Activated CD4-positive, alpha-beta memory T cell treated with anti-CD3 and anti-CD28 coated beads, Interleukin-2, amount 10 ng/mL, durations not matched to agents 7 days and 5 days (primary cell): ENCODE data around the gene LRRC8D. TPM values are rescaled to one million over a fixed set of nuclear protein-coding genes. Genes with fewer than 3 reads are reported as not detected.

Experiments
- CTCF ChIA-PET: fragments of 350-600 bp; sonication (Branson Sonifier 250); formaldehyde crosslinking; loops from one replicate; lab custom pipeline; 2021; ENCODE audit warnings: antibody characterized with exemption, inconsistent platforms; lab: Charles Lee
- POLR2A ChIA-PET: fragments of 350-600 bp; sonication (Branson Sonifier 250); formaldehyde crosslinking; loops from one replicate; lab custom pipeline; 2021; ENCODE audit warnings: antibody characterized with exemption; lab: Charles Lee
- DNase-seq: peaks from one replicate; pipeline ENCODE4 v3.0.0-alpha.2; 2020
- H3K27ac Mint-ChIP-seq: one replicate; pipeline ENCODE4 v1.8.0; 2021; ENCODE audit warnings: mild to moderate bottlenecking, mixed read lengths
- H3K27me3 Mint-ChIP-seq: one replicate; pipeline ENCODE4 v1.8.0; 2021; ENCODE audit warnings: mixed read lengths
- H3K36me3 Mint-ChIP-seq: one replicate; pipeline ENCODE4 v1.8.0; 2021; ENCODE audit warnings: low read depth, mixed read lengths
- H3K4me1 Mint-ChIP-seq: one replicate; pipeline ENCODE4 v1.8.0; 2021; ENCODE audit warnings: mixed read lengths
- H3K4me3 Mint-ChIP-seq: one replicate; pipeline ENCODE4 v1.8.0; 2021; ENCODE audit warnings: mild to moderate bottlenecking, mixed read lengths
- H3K9me3 Mint-ChIP-seq: one replicate; pipeline ENCODE4 v1.8.0; 2021; ENCODE audit warnings: mixed read lengths
- total RNA-seq, 2 experiments: library from RNA; stranded (reverse); gene quantifications; one replicate each; pipeline ENCODE4 v1.2.3, GENCODE V29; 2021

LRRC8D gene
- total RNA-seq, 2 experiments from 2014 or later = 19.4 to 20.3 TPM

DNA sequence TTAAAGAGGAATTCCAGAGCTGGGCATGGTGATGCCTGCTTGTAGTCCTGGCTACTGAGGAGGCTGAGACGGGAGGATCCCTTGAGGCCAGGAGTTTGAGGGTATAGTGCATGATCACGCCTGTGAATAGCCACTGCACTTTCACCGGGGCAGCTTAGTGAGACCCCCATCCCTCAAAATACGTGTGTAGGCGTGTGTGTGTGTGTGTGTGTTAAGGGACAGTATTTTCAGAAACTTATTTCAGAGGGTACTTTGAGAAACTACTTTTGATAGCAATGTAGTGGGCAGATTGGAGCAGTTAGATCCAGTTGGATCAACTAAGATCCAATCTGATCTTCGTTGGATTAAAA, 62.2 kb downstream of the LRRC8D start:
- Mint-ChIP-seq H3K27me3 (no peaks in the 10 kb centered on the region), H3K4me1 (peaks cover 5% of the 10 kb centered on the region), H3K36me3 (peaks cover 63% of the 10 kb centered on the region), H3K27ac (no peak overlapping the region), H3K9me3 (peaks cover 19% of the 10 kb centered on the region), H3K4me3 (no peak overlapping the region)
- ChIA-PET POLR2A (no interaction called here), CTCF (no interaction called here)
- no peak for DNase-seq

DNA sequence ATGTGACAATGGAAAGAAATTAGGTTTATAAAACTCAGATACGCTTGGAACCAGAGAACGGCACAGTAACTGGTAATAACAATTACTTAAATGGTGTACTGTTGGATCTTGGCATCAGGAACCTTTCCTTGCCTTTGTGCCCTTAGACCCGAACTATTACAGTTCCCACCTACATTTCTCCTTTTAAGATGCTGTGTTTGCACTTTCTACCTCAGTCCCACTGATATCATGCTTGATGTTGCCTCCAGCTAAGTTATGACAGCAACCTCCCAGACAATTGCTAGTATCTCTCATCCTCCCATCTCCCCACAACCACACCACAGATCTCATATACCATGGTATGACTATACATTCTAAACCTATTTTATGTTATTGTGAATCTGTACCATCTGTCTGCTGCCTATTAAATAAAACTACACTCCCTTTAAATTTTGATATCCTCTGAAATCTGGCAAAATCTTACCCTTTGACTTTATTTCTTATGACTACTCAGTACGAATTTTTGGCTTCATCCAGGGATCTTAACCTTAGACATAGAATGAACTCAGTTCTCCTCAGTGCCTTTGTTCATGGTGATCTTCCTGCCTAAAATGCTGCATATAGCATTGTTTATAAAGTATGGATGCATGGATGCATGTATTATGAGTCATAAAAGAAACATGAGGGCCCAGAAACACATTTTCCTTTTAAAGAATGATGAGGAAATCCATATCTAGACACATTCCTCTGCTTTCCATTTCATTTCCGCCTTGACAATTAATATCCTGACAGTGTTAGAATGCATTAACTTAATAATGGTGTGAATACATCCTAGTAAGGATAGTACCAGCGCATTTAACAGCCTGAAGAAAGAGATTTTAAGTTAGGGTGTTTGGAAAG, 64.1 kb downstream of the LRRC8D start:
- peaks cover 17% of the 10 kb centered on the region for H3K9me3 Mint-ChIP-seq
- no peaks in the 10 kb centered on the region for H3K27me3 Mint-ChIP-seq
- no peak for DNase-seq
- peaks cover 51% of the 10 kb centered on the region for H3K36me3 Mint-ChIP-seq
- H3K4me3 Mint-ChIP-seq = no peak overlapping the region
- ChIA-PET POLR2A (no interaction called here), CTCF (interaction anchor here (1.2 kb wide), 1 partner anchor 42 kb away, joined by 4 read pairs; no protein-coding TSS in a partner anchor)
- no peak overlapping the region for H3K27ac Mint-ChIP-seq
- H3K4me1 Mint-ChIP-seq = peaks cover 5% of the 10 kb centered on the region

DNA sequence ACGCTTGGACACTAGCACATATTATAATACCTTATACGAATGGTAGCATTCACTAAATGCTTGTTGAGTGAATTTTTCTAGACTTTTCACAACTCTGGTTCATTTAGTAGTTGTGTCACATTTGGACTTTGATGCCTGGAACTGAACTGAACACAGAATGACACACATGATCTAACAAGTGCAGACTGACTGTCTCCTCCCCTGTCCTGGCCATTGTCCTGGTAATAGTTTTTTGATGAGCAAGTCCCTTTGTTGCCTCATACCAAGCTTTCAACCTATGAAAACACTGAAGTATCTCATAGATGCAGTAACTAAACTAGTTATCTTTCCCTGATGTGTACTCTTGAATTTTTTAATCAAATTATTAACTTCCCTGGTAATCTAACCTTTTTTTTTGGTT, 66.4 kb downstream of the LRRC8D start:
- no peak for DNase-seq
- Mint-ChIP-seq H3K4me1 (peaks cover 7% of the 10 kb centered on the region), H3K36me3 (peaks cover 30% of the 10 kb centered on the region), H3K9me3 (no peaks in the 10 kb centered on the region), H3K4me3 (no peak overlapping the region), H3K27me3 (no peaks in the 10 kb centered on the region), H3K27ac (no peak overlapping the region)
- ChIA-PET CTCF (no interaction called here), POLR2A (no interaction called here)

DNA sequence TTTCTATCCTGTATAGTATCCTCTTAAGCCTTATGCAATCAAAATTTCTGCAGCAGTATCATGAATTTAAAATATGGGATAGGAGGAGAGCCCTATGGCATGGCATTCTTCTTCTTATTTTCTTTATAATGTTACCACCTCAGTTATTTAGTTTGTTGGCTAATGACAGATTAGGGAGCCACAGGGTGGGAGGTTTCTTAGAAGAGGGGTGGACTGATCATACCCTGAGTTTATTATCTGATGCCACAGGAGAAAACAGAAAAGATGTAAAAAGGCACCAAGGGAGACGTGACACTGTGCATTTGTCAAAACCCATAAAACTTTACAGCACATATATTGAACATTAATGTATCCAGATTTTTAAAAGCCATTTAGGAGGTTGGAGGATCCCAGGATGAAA, 66.9 kb downstream of the LRRC8D start:
- Mint-ChIP-seq H3K36me3 (peaks cover 25% of the 10 kb centered on the region), H3K4me1 (peaks cover 7% of the 10 kb centered on the region), H3K27me3 (no peaks in the 10 kb centered on the region), H3K9me3 (no peaks in the 10 kb centered on the region), H3K4me3 (no peak overlapping the region), H3K27ac (no peak overlapping the region)
- DNase-seq = no peak
- CTCF ChIA-PET = no interaction called here
- POLR2A ChIA-PET = no interaction called here

- no peak overlapping the region for H3K27ac Mint-ChIP-seq
- no peaks in the 10 kb centered on the region for H3K27me3 Mint-ChIP-seq
- H3K4me3 Mint-ChIP-seq = no peak overlapping the region
- POLR2A ChIA-PET = no interaction called here
- peaks cover 7% of the 10 kb centered on the region for H3K4me1 Mint-ChIP-seq
- no peak for DNase-seq
- CTCF ChIA-PET = interaction anchor here (1.0 kb wide), 1 partner anchor 12 kb away, joined by 3 read pairs; no protein-coding TSS in a partner anchor
- no peaks in the 10 kb centered on the region for H3K9me3 Mint-ChIP-seq
- H3K36me3 Mint-ChIP-seq = peaks cover 15% of the 10 kb centered on the region
These were observed 67.9 kb downstream of the LRRC8D start for GRCh38 chr1:89888480-89889322.

DNA sequence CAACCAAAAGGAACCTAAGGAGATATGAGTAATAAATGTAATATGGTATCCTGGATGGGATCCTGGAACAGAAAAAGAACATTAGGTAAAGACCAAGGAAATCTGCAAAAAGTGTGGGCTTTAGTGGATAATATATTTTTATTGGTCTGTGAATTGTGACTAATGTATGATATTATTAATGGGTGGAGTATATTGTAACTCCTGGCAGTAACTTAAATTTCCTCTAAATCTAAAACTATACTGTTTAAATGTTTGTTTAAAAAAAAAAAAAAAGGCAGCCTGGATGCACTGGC, 68.4 kb downstream of the LRRC8D start:
- peaks cover 14% of the 10 kb centered on the region for H3K36me3 Mint-ChIP-seq
- no peaks in the 10 kb centered on the region for H3K27me3 Mint-ChIP-seq
- POLR2A ChIA-PET = no interaction called here
- CTCF ChIA-PET = interaction anchor here (0.7 kb wide), 1 partner anchor 33 kb away, joined by 5 read pairs; no protein-coding TSS in a partner anchor
- DNase-seq = no peak
- H3K27ac Mint-ChIP-seq = no peak overlapping the region
- H3K4me3 Mint-ChIP-seq = no peak overlapping the region
- H3K4me1 Mint-ChIP-seq = peaks cover 7% of the 10 kb centered on the region
- no peaks in the 10 kb centered on the region for H3K9me3 Mint-ChIP-seq

GRCh38 chr1:89890085-89890752, 69.4 kb downstream of the LRRC8D start:
- Mint-ChIP-seq H3K4me1 (peaks cover 7% of the 10 kb centered on the region), H3K4me3 (no peak overlapping the region), H3K9me3 (no peaks in the 10 kb centered on the region), H3K36me3 (peaks cover 9% of the 10 kb centered on the region), H3K27ac (no peak overlapping the region), H3K27me3 (no peaks in the 10 kb centered on the region)
- DNase-seq = no peak
- ChIA-PET POLR2A (no interaction called here), CTCF (interaction anchor here (0.7 kb wide), 1 partner anchor 34 kb away, joined by 5 read pairs; no protein-coding TSS in a partner anchor)

GRCh38 chr1:89892816-89893215, 72.0 kb downstream of the LRRC8D start:
- DNase-seq = no peak
- Mint-ChIP-seq H3K27me3 (no peaks in the 10 kb centered on the region), H3K4me1 (peaks cover 7% of the 10 kb centered on the region), H3K27ac (no peak overlapping the region), H3K9me3 (no peaks in the 10 kb centered on the region), H3K4me3 (no peak overlapping the region), H3K36me3 (peaks cover 3% of the 10 kb centered on the region)
- ChIA-PET POLR2A (interaction anchor here (0.7 kb wide), 1 partner anchor 13 kb away, joined by 3 read pairs; no protein-coding TSS in a partner anchor), CTCF (no interaction called here)

DNA sequence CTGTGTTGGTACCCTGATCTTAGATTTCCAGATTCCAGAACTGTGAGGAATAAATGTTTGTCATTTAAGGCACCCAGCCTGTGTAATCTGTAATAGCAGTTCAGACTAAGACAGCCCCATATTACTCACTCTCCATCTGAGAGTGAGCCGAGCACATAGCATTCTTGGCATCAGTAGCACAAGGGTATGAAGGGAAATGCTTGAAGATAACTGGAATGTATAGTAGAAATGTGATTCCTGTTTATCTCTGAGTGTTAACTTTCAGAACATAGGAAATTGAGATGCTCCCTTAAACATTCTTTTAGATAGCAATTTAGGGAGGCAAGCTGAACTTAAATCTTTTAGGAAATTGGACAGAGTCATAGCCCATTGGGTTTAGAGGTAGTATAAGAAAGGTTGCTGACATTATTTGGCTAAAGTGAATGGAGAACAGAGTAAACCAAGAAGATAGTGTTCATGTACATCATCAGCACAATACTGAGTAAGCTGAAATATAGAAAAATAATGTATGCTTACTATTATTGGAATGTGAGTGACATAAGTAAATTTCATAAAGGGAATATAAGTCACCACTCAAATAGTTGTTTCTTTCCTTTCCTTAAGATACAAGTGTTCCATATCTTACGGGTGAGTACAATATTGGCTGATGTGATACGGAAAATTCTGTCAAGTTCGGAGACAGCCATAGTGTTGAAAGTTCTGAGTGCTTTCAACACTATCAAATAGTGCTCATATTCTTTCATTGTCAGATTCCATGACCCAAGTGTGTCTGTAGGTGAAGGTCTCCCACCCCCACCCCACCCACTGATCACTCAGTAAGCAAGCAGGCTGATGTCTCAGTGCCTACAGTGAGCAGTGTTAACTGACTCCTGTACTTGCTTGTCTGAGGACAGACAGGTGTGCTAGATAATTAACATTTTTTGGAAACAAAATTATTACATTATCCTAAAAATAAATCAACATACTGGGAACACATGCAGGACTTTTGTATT, 73.7 kb downstream of the LRRC8D start:
- Mint-ChIP-seq H3K27me3 (no peaks in the 10 kb centered on the region), H3K4me3 (no peak overlapping the region), H3K4me1 (peaks cover 7% of the 10 kb centered on the region), H3K36me3 (peaks cover 3% of the 10 kb centered on the region), H3K9me3 (no peaks in the 10 kb centered on the region), H3K27ac (no peak overlapping the region)
- CTCF ChIA-PET = no interaction called here
- no peak for DNase-seq
- POLR2A ChIA-PET = no interaction called here

GRCh38 chr1:89896105-89896942, 75.5 kb downstream of the LRRC8D start:
- no peaks in the 10 kb centered on the region for H3K9me3 Mint-ChIP-seq
- POLR2A ChIA-PET = no interaction called here
- H3K27me3 Mint-ChIP-seq = no peaks in the 10 kb centered on the region
- no peak overlapping the region for H3K4me3 Mint-ChIP-seq
- peaks cover 3% of the 10 kb centered on the region for H3K36me3 Mint-ChIP-seq
- DNase-seq = no peak
- CTCF ChIA-PET = no interaction called here
- peaks cover 4% of the 10 kb centered on the region for H3K4me1 Mint-ChIP-seq
- H3K27ac Mint-ChIP-seq = no peak overlapping the region

- DNase-seq = no peak
- Mint-ChIP-seq H3K4me3 (no peak overlapping the region), H3K27ac (no peak overlapping the region), H3K27me3 (no peaks in the 10 kb centered on the region), H3K4me1 (no peaks in the 10 kb centered on the region), H3K9me3 (no peaks in the 10 kb centered on the region), H3K36me3 (peaks cover 3% of the 10 kb centered on the region)
- POLR2A ChIA-PET = no interaction called here
- CTCF ChIA-PET = interaction anchor here (1.0 kb wide), 1 partner anchor 54 kb away, joined by 3 read pairs; no protein-coding TSS in a partner anchor
These were observed 76.7 kb downstream of the LRRC8D start for GRCh38 chr1:89897347-89898133.
